Osteocyte (in vitro differentiated cells): ENCODE measurements around the gene LAMA1. TPM values are rescaled to one million over a fixed set of nuclear protein-coding genes. Genes with fewer than 3 reads are reported as not detected.

Source experiments
- DNase-seq: peaks from one replicate; pipeline ENCODE4 v3.0.0; 2021; ENCODE audit warnings: mixed read lengths; ENCODE audit not compliant: unreplicated experiment; ENCODE audit errors: extremely low spot score
- H3K27ac Mint-ChIP-seq: one replicate; pipeline ENCODE4 v1.8.0; 2021; ENCODE audit warnings: mild to moderate bottlenecking, mixed read lengths; ENCODE audit not compliant: unreplicated experiment
- H3K27me3 Mint-ChIP-seq: one replicate; pipeline ENCODE4 v1.8.0; 2021; ENCODE audit warnings: mixed read lengths; ENCODE audit not compliant: unreplicated experiment
- H3K36me3 Mint-ChIP-seq: one replicate; pipeline ENCODE4 v1.8.0; 2021; ENCODE audit warnings: mixed read lengths; ENCODE audit not compliant: unreplicated experiment
- H3K4me1 Mint-ChIP-seq: one replicate; pipeline ENCODE4 v1.8.0; 2021; ENCODE audit warnings: mixed read lengths; ENCODE audit not compliant: unreplicated experiment
- H3K4me3 Mint-ChIP-seq: one replicate; pipeline ENCODE4 v1.8.0; 2021; ENCODE audit warnings: mild to moderate bottlenecking, moderate library complexity, mixed read lengths; ENCODE audit not compliant: unreplicated experiment
- H3K9me3 Mint-ChIP-seq: one replicate; pipeline ENCODE4 v1.8.0; 2021; ENCODE audit warnings: mixed read lengths; ENCODE audit not compliant: unreplicated experiment
- total RNA-seq: library from RNA; stranded (reverse); gene quantifications from 2 replicates; pipeline ENCODE4 v1.2.1, GENCODE V29; 2021
- TF ChIP-seq, protein P1 (sequence below): fragments of 200-600 bp; sonication (generic); IDR thresholded peaks from 2 replicates; pipeline ENCODE4 v1.5.0; 2021; ENCODE audit warnings: antibody characterized with exemption, mild to moderate bottlenecking, moderate library complexity

LAMA1 gene
- total RNA-seq, 1 donor from 2014 or later: 0.30 TPM

- H3K9me3 Mint-ChIP-seq: no peaks in the 10 kb centered on the region
- DNase-seq: no peak
- H3K4me3 Mint-ChIP-seq: no peak overlapping the region
- H3K27ac Mint-ChIP-seq: no peak overlapping the region
- peaks cover 3% of the 10 kb centered on the region for H3K4me1 Mint-ChIP-seq
- TF ChIP-seq, protein P1, sequence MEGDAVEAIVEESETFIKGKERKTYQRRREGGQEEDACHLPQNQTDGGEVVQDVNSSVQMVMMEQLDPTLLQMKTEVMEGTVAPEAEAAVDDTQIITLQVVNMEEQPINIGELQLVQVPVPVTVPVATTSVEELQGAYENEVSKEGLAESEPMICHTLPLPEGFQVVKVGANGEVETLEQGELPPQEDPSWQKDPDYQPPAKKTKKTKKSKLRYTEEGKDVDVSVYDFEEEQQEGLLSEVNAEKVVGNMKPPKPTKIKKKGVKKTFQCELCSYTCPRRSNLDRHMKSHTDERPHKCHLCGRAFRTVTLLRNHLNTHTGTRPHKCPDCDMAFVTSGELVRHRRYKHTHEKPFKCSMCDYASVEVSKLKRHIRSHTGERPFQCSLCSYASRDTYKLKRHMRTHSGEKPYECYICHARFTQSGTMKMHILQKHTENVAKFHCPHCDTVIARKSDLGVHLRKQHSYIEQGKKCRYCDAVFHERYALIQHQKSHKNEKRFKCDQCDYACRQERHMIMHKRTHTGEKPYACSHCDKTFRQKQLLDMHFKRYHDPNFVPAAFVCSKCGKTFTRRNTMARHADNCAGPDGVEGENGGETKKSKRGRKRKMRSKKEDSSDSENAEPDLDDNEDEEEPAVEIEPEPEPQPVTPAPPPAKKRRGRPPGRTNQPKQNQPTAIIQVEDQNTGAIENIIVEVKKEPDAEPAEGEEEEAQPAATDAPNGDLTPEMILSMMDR: no peak
- H3K36me3 Mint-ChIP-seq: no peaks in the 10 kb centered on the region
- H3K27me3 Mint-ChIP-seq: peaks cover 15% of the 10 kb centered on the region
Observed at GRCh38 chr18:7062236-7062635, 55.4 kb downstream of the LAMA1 start.

DNA sequence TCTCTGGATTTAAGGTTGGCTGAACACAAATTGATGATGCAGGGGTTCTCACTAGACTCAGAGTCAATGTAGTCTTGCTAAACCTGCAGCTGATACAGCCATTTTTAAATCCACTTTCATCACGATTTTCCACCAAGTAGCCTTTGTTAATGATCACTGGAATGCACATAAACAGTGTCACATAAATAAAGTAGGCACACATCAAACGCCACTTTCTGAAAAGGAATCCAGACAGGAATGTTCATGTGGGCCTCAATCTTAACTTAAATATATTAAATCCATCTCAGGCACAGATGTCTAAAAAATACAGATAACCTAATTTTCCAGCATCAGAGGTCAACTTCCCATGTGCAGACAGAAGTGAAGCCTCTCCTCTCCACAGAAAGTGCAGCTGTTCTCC, 58.3 kb downstream of the LAMA1 start:
- no peak for DNase-seq
- Mint-ChIP-seq H3K4me3 (no peak overlapping the region), H3K27me3 (peaks cover 11% of the 10 kb centered on the region), H3K4me1 (peaks cover 3% of the 10 kb centered on the region), H3K9me3 (no peaks in the 10 kb centered on the region), H3K27ac (no peak overlapping the region), H3K36me3 (no peaks in the 10 kb centered on the region)
- TF ChIP-seq, protein P1: no peak

- Mint-ChIP-seq H3K27ac (no peak overlapping the region), H3K27me3 (peaks cover 2% of the 10 kb centered on the region), H3K4me1 (peaks cover 3% of the 10 kb centered on the region), H3K9me3 (no peaks in the 10 kb centered on the region), H3K4me3 (no peak overlapping the region), H3K36me3 (no peaks in the 10 kb centered on the region)
- DNase-seq: no peak
- TF ChIP-seq, protein P1: no peak
Observed at GRCh38 chr18:7056026-7056425, 61.6 kb downstream of the LAMA1 start.

DNA sequence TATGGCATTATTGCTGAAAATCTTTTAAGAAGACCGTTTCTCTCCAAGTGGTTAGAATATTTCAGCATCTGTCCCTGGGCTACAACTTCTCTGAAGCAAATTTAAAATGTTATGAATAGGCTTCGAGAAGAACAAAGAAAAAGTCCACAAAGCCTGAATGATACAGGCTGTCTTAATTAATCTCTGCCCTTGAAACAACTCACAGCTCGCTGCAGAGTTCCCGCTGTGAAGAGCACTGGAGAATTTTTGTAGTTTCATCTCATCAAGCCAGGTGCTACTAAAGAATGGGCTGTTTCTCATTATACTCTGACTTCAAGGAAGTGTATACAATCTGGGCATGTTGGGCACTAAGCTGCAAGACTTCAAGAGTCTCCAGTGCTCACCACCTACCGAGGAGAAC, 67.6 kb downstream of the LAMA1 start:
- H3K36me3 Mint-ChIP-seq: no peaks in the 10 kb centered on the region
- H3K4me1 Mint-ChIP-seq: no peaks in the 10 kb centered on the region
- TF ChIP-seq, protein P1: no peak
- H3K27ac Mint-ChIP-seq: no peak overlapping the region
- no peak for DNase-seq
- H3K27me3 Mint-ChIP-seq: no peaks in the 10 kb centered on the region
- no peak overlapping the region for H3K4me3 Mint-ChIP-seq
- no peaks in the 10 kb centered on the region for H3K9me3 Mint-ChIP-seq

GRCh38 chr18:7048081-7048480, 69.5 kb downstream of the LAMA1 start:
- Mint-ChIP-seq H3K27me3 (no peaks in the 10 kb centered on the region), H3K36me3 (no peaks in the 10 kb centered on the region), H3K4me1 (no peaks in the 10 kb centered on the region), H3K27ac (no peak overlapping the region), H3K4me3 (no peak overlapping the region), H3K9me3 (no peaks in the 10 kb centered on the region)
- DNase-seq: no peak
- TF ChIP-seq, protein P1: no peak
